ENCODE data around the gene ELF4. TPM values are rescaled to one million over a fixed set of nuclear protein-coding genes. Genes with fewer than 3 reads are reported as not detected.

Gene ELF4
- total RNA-seq, 4 donors from 2014 or later: 17.3 to 26.3 (median 21.6) TPM

GRCh38 chrX:130053236-130053635 is 57.1 kb downstream of the ELF4 start:
- no peak for DNase-seq (ENCODE audit: low spot score in 2 of 2)
- no peak overlapping the region for H3K4me3 ChIP-seq
- H3K9me3 ChIP-seq: no peaks in the 10 kb centered on the region
- H3K4me1 ChIP-seq: no peaks in the 10 kb centered on the region
- 61% methylated on average over 8 of the region's 10 CpGs for WGBS
- H3K36me3 ChIP-seq: peaks cover 32% of the 10 kb centered on the region
- no peak for TF ChIP-seq EP300 (IDR thresholded peaks at IDR 0.05)
- TF ChIP-seq, protein P1, sequence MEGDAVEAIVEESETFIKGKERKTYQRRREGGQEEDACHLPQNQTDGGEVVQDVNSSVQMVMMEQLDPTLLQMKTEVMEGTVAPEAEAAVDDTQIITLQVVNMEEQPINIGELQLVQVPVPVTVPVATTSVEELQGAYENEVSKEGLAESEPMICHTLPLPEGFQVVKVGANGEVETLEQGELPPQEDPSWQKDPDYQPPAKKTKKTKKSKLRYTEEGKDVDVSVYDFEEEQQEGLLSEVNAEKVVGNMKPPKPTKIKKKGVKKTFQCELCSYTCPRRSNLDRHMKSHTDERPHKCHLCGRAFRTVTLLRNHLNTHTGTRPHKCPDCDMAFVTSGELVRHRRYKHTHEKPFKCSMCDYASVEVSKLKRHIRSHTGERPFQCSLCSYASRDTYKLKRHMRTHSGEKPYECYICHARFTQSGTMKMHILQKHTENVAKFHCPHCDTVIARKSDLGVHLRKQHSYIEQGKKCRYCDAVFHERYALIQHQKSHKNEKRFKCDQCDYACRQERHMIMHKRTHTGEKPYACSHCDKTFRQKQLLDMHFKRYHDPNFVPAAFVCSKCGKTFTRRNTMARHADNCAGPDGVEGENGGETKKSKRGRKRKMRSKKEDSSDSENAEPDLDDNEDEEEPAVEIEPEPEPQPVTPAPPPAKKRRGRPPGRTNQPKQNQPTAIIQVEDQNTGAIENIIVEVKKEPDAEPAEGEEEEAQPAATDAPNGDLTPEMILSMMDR (IDR thresholded peaks at IDR 0.05): no peak
- TF ChIP-seq POLR2A (IDR thresholded peaks at IDR 0.05): no peak
- TF ChIP-seq POLR2AphosphoS5 (IDR thresholded peaks at IDR 0.05): no peak
- H3K27me3 ChIP-seq: no peaks in the 10 kb centered on the region
- no peak overlapping the region for H3K27ac ChIP-seq

DNA sequence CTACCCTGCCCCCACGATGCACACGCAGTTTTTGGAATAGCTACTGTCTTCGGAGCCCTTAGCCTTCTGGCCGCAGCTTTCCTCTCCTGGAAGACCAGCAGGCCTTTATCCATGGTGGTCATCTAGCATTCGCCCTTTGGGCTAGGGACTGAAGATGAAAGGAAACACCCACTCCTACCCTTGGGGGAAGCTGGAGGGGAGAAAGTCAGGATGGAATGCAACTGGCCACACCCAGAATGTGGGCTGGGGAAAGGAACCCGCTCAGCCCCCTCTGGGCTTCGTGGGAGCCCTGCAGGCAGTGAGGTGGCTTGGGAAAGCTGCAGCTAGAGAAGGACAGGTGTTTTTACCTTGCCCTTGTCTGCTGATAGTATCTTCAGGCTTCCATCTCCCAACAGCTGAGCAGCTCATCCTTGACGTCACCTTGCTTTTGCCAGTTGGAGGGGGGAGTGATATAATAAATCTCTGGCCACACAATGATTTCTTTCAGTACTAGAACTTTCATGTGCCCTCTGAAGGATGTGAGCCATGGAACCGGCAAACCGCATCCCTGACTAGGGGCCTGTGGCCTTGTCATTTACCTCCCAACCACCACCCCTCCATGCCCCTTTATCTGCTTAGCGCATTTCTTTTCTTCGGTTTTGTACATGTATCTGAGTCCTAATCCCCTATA is 59.0 kb downstream of the ELF4 start:
- H3K9me3 ChIP-seq: no peaks in the 10 kb centered on the region
- DNase-seq (ENCODE audit: low spot score in 2 of 2): no peak
- WGBS: 86% methylated on average over 12 of the region's 12 CpGs
- H3K4me1 ChIP-seq: no peaks in the 10 kb centered on the region
- H3K27me3 ChIP-seq: no peaks in the 10 kb centered on the region
- H3K36me3 ChIP-seq: peaks cover 43% of the 10 kb centered on the region
- no peak overlapping the region for H3K27ac ChIP-seq
- H3K4me3 ChIP-seq: no peak overlapping the region
- TF ChIP-seq, protein P1 (IDR thresholded peaks at IDR 0.05): no peak
- TF ChIP-seq POLR2A (IDR thresholded peaks at IDR 0.05) (no peak), POLR2AphosphoS5 (IDR thresholded peaks at IDR 0.05) (no peak), EP300 (IDR thresholded peaks at IDR 0.05) (no peak)

GRCh38 chrX:130049821-130050220 is 60.5 kb downstream of the ELF4 start:
- H3K36me3 ChIP-seq: peaks cover 35% of the 10 kb centered on the region
- H3K4me3 ChIP-seq: no peak overlapping the region
- no peaks in the 10 kb centered on the region for H3K4me1 ChIP-seq
- no peak for TF ChIP-seq POLR2A (IDR thresholded peaks at IDR 0.05)
- no peak for TF ChIP-seq POLR2AphosphoS5 (IDR thresholded peaks at IDR 0.05)
- TF ChIP-seq, protein P1 (IDR thresholded peaks at IDR 0.05): no peak
- TF ChIP-seq EP300 (IDR thresholded peaks at IDR 0.05): no peak
- H3K27ac ChIP-seq: no peak overlapping the region
- H3K27me3 ChIP-seq: no peaks in the 10 kb centered on the region
- 80% methylated on average over 8 of the region's 8 CpGs for WGBS
- no peak for DNase-seq (ENCODE audit: low spot score in 2 of 2)
- no peaks in the 10 kb centered on the region for H3K9me3 ChIP-seq

- WGBS: 80% methylated on average over 4 of the region's 4 CpGs
- H3K36me3 ChIP-seq: peaks cover 35% of the 10 kb centered on the region
- no peak overlapping the region for H3K27ac ChIP-seq
Measured at GRCh38 chrX:130048686-130049222, 61.5 kb downstream of the ELF4 start.

GRCh38 chrX:130047416-130047815 is 62.9 kb downstream of the ELF4 start:
- Histone ChIP-seq H3K4me1 (no peaks in the 10 kb centered on the region), H3K27me3 (no peaks in the 10 kb centered on the region), H3K36me3 (peaks cover 29% of the 10 kb centered on the region), H3K9me3 (no peaks in the 10 kb centered on the region), H3K27ac (no peak overlapping the region), H3K4me3 (no peak overlapping the region)
- 95% methylated on average over 5 of the region's 5 CpGs for WGBS
- no peak for DNase-seq (ENCODE audit: low spot score in 2 of 2)
- no peak for TF ChIP-seq POLR2AphosphoS5 (IDR thresholded peaks at IDR 0.05)

More at GRCh38 chrX:130048686-130049222, 61.5 kb downstream of the ELF4 start:
- DNase-seq (ENCODE audit: low spot score in 2 of 2): no peak
- no peaks in the 10 kb centered on the region for H3K9me3 ChIP-seq
- no peak overlapping the region for H3K4me3 ChIP-seq
- TF ChIP-seq EP300 (IDR thresholded peaks at IDR 0.05) (no peak), POLR2A (IDR thresholded peaks at IDR 0.05) (no peak), POLR2AphosphoS5 (IDR thresholded peaks at IDR 0.05) (no peak)
- TF ChIP-seq, protein P1 (IDR thresholded peaks at IDR 0.05): no peak
- H3K27me3 ChIP-seq: no peaks in the 10 kb centered on the region
- no peaks in the 10 kb centered on the region for H3K4me1 ChIP-seq

Data from suprapubic skin (tissue), 4 donors.